CD4-positive, CD25-positive, alpha-beta regulatory T cell (primary cell): ENCODE measurements around the gene GOSR1. TPM values are rescaled to one million over a fixed set of nuclear protein-coding genes. Genes with fewer than 3 reads are reported as not detected.

ENCODE experiments used
- polyA plus RNA-seq, 4 donors: library from polyadenylated mRNA; unstranded; fragments of 300-500 nt; fragmentation: Illumina TruSeq; gene quantifications; one replicate each; pipeline ENCODE4 v1.2.3, GENCODE V29; 2021
- total RNA-seq: library from RNA; stranded (reverse); gene quantifications from one replicate; pipeline ENCODE4 v1.2.3, GENCODE V29; 2022

The GOSR1 gene
- total and polyA plus RNA-seq, 5 donors from 2014 or later: 42.8 to 71.4 (median 51.1) TPM

Other genes with a start within 250 kb of the GOSR1 start
- gene SLC6A4, start 241.7 kb upstream of the GOSR1 start, total RNA-seq: 0.25 TPM
- gene SLC6A4, start 241.7 kb upstream of the GOSR1 start, polyA plus RNA-seq: under 1 TPM in 1 of 4 donors, not detected in 3; 0.24 TPM
- 30.0 TPM for gene BLMH, start 185.5 kb upstream of the GOSR1 start, total RNA-seq
- gene BLMH, start 185.5 kb upstream of the GOSR1 start, polyA plus RNA-seq: 10 to 100 TPM; 16.7 to 21.5 (median 18.9) TPM
- gene TMIGD1, start 143.4 kb upstream of the GOSR1 start, total RNA-seq: not detected
- not detected for gene TMIGD1, start 143.4 kb upstream of the GOSR1 start, polyA plus RNA-seq
- gene CPD, start 98.5 kb upstream of the GOSR1 start, total RNA-seq: 40.2 TPM
- gene CPD, start 98.5 kb upstream of the GOSR1 start, polyA plus RNA-seq: 10 to 100 TPM in 1 of 4 donors, 1 to 10 TPM in 3; 6.5 to 11.0 (median 8.1) TPM